K562 (cell line): ENCODE results near the gene GAB1.

Source experiments
- BHLHE40 ChIP-seq: IDR thresholded peaks from 2 replicates; pipeline ENCODE4 v1.6.1; 2011; ENCODE audit warnings: low read length, improper control_type of control experiment
- CHD2 ChIP-seq: IDR thresholded peaks from 2 replicates; pipeline ENCODE4 v1.6.1; 2011; ENCODE audit warnings: low read depth, low read length
- FOXK2 ChIP-seq, 2 experiments: fragments of 450-650 bp; IDR thresholded peaks in 1 of 2; conservative IDR thresholded peaks in 1 of 2; 2 replicates each; pipeline ENCODE4 v1.6.1; 2016; ENCODE audit warnings: low read depth in 2 of 2, mild to moderate bottlenecking in 1 of 2
- NFE2L1 ChIP-seq: fragments of 450-650 bp; IDR thresholded peaks from 2 replicates; pipeline ENCODE4 v1.6.1; 2016; ENCODE audit warnings: missing genetic modification characterization, low read depth, mild to moderate bottlenecking, missing compliant biosample characterization, moderate library complexity, borderline replicate concordance
- PHF21A ChIP-seq: fragments of 450-650 bp; IDR thresholded peaks from 2 replicates; pipeline ENCODE4 v1.6.1; 2017; ENCODE audit warnings: low read depth, borderline replicate concordance
- PHF8 ChIP-seq: fragments of 200-600 bp; sonication (generic); IDR thresholded peaks from 2 replicates; pipeline ENCODE4 v1.6.1; 2012; ENCODE audit warnings: mixed run types, mild to moderate bottlenecking, inconsistent platforms, low read length, moderate library complexity, borderline replicate concordance
- TF ChIP-seq, protein P1 (sequence below): sonication (generic); formaldehyde crosslinking; IDR thresholded peaks from 2 replicates; pipeline ENCODE4 v1.8.0; 2022; ENCODE audit warnings: mild to moderate bottlenecking, missing genetic modification reagents

GRCh38 chr4:143396695-143397094, 60.0 kb downstream of the GAB1 start:
- no peak for TF ChIP-seq PHF21A
- TF ChIP-seq CHD2, result no peak
- TF ChIP-seq FOXK2 (conservative IDR thresholded peaks at IDR 0.05 in 1 of 2, IDR thresholded peaks at IDR 0.05 in 1 of 2; ENCODE audit: low read depth in 2 of 2), result no peak
- TF ChIP-seq NFE2L1 (tag), result no peak
- TF ChIP-seq PHF8, result no peak
- TF ChIP-seq BHLHE40, result no peak
- TF ChIP-seq, protein P1, sequence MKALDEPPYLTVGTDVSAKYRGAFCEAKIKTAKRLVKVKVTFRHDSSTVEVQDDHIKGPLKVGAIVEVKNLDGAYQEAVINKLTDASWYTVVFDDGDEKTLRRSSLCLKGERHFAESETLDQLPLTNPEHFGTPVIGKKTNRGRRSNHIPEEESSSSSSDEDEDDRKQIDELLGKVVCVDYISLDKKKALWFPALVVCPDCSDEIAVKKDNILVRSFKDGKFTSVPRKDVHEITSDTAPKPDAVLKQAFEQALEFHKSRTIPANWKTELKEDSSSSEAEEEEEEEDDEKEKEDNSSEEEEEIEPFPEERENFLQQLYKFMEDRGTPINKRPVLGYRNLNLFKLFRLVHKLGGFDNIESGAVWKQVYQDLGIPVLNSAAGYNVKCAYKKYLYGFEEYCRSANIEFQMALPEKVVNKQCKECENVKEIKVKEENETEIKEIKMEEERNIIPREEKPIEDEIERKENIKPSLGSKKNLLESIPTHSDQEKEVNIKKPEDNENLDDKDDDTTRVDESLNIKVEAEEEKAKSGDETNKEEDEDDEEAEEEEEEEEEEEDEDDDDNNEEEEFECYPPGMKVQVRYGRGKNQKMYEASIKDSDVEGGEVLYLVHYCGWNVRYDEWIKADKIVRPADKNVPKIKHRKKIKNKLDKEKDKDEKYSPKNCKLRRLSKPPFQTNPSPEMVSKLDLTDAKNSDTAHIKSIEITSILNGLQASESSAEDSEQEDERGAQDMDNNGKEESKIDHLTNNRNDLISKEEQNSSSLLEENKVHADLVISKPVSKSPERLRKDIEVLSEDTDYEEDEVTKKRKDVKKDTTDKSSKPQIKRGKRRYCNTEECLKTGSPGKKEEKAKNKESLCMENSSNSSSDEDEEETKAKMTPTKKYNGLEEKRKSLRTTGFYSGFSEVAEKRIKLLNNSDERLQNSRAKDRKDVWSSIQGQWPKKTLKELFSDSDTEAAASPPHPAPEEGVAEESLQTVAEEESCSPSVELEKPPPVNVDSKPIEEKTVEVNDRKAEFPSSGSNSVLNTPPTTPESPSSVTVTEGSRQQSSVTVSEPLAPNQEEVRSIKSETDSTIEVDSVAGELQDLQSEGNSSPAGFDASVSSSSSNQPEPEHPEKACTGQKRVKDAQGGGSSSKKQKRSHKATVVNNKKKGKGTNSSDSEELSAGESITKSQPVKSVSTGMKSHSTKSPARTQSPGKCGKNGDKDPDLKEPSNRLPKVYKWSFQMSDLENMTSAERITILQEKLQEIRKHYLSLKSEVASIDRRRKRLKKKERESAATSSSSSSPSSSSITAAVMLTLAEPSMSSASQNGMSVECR (CRISPR knock-in tag), result no peak
